ENCODE measurements around the gene IDH2. TPM values are rescaled to one million over a fixed set of nuclear protein-coding genes. Genes with fewer than 3 reads are reported as not detected.
A peak's percentile ranks its signal among the peaks of the same experiment; 100 is the strongest.

Gene IDH2
- total RNA-seq, 2 experiments from 2014 or later, result 291 to 301 TPM

DNA sequence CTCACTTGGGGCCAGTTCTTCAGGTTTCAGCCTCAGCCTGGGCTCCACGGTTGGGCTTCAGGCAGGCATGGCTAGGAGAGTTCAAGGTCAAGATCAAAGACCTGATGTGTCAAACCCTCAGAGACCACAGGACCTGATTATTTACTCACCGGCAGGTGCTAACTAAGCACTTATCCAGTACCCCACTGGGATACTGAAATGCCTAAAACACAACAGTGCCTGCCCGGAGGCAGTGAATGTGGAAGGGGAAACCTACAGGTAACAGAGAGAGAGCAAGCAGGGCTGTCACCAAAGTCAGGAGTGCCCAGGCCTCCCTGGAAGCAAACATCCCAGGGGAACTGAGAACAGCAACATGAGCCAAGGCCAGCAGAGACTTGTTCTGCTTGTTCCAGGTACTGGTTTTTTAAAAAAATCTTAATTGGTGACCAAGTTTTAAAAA lies 6.7 kb downstream of the IDH2 start:
- H3K9me3 Mint-ChIP-seq (ENCODE audit: insufficient read depth), result no peaks in the 10 kb centered on the region
- no peaks in the 10 kb centered on the region for H3K27me3 Mint-ChIP-seq (ENCODE audit: low read depth)
- peaks cover 59% of the 10 kb centered on the region for H3K36me3 Mint-ChIP-seq (ENCODE audit: low read depth)
- POLR2A ChIA-PET, result interaction anchor here (0.6 kb wide), 1 partner anchor 774 kb away, joined by 4 read pairs; no protein-coding TSS in a partner anchor
- DNase-seq (peak; percentile 51), ATAC-seq (no peak)
- H3K4me3 Mint-ChIP-seq, result peak overlapping the region; percentile 60
- H3K27ac Mint-ChIP-seq, result peak overlapping the region; percentile 87
- CTCF ChIA-PET, result no interaction called here
- H3K4me1 Mint-ChIP-seq (ENCODE audit: low read depth), result peaks cover 70% of the 10 kb centered on the region

GRCh38 chr15:90091156-90091931 lies 10.9 kb downstream of the IDH2 start:
- Mint-ChIP-seq H3K27me3 (ENCODE audit: low read depth) (no peaks in the 10 kb centered on the region), H3K27ac (no peak overlapping the region), H3K4me3 (no peak overlapping the region), H3K36me3 (ENCODE audit: low read depth) (peaks cover 73% of the 10 kb centered on the region), H3K4me1 (ENCODE audit: low read depth) (peaks cover 45% of the 10 kb centered on the region), H3K9me3 (ENCODE audit: insufficient read depth) (no peaks in the 10 kb centered on the region)
- ATAC-seq (no peak), DNase-seq (no peak)
- POLR2A ChIA-PET, result no interaction called here
- CTCF ChIA-PET, result no interaction called here

GRCh38 chr15:90090226-90090848 lies 11.9 kb downstream of the IDH2 start:
- POLR2A ChIA-PET, result no interaction called here
- no peaks in the 10 kb centered on the region for H3K9me3 Mint-ChIP-seq (ENCODE audit: insufficient read depth)
- H3K27ac Mint-ChIP-seq, result peak overlapping the region; percentile 50
- H3K4me1 Mint-ChIP-seq (ENCODE audit: low read depth), result peaks cover 36% of the 10 kb centered on the region
- no peaks in the 10 kb centered on the region for H3K27me3 Mint-ChIP-seq (ENCODE audit: low read depth)
- DNase-seq (no peak), ATAC-seq (no peak)
- CTCF ChIA-PET, result no interaction called here
- H3K36me3 Mint-ChIP-seq (ENCODE audit: low read depth), result peaks cover 72% of the 10 kb centered on the region
- H3K4me3 Mint-ChIP-seq, result no peak overlapping the region

GRCh38 chr15:90087454-90088154 lies 14.7 kb downstream of the IDH2 start:
- peak overlapping the region; percentile 63 for H3K27ac Mint-ChIP-seq
- H3K36me3 Mint-ChIP-seq (ENCODE audit: low read depth), result peaks cover 65% of the 10 kb centered on the region
- H3K9me3 Mint-ChIP-seq (ENCODE audit: insufficient read depth), result no peaks in the 10 kb centered on the region
- H3K27me3 Mint-ChIP-seq (ENCODE audit: low read depth), result no peaks in the 10 kb centered on the region
- ChIA-PET CTCF (interaction anchor here (0.7 to 4.8 kb wide), 8 partner anchors 12 to 213 kb away, joined by 3 to 40 read pairs (median 4); partner anchors contain the start of genes CIB1 and IDH2), POLR2A (interaction anchor here (0.6 to 1.2 kb wide), 2 partner anchors 13 to 114 kb away, joined by 3 to 4 read pairs; no protein-coding TSS in a partner anchor)
- peaks cover 15% of the 10 kb centered on the region for H3K4me1 Mint-ChIP-seq (ENCODE audit: low read depth)
- DNase-seq (peak; percentile 48), ATAC-seq (peak; percentile 68)
- H3K4me3 Mint-ChIP-seq, result no peak overlapping the region

DNA sequence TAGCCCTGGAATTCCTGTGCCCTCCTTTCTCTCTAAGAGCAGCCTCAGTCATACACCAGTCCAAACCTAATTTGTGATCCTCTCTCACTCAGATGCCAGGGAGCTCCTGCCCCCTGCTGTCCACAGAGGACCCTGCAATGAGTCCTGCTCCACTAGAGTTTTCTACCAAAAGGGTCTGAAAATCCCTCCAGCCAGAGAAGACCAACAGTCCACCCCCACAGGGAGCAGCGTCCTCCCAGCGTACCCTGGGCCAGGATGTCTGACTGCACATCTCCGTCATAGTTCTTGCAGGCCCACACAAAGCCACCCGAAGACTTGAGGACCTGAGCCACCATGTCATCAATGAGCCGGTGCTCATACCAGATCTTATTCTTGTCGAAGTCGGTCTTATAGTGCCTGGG lies 15.4 kb downstream of the IDH2 start:
- no peaks in the 10 kb centered on the region for H3K27me3 Mint-ChIP-seq (ENCODE audit: low read depth)
- peak overlapping the region; percentile 63 for H3K27ac Mint-ChIP-seq
- H3K9me3 Mint-ChIP-seq (ENCODE audit: insufficient read depth), result no peaks in the 10 kb centered on the region
- H3K4me3 Mint-ChIP-seq, result no peak overlapping the region
- ATAC-seq, result peak; percentile 73
- peaks cover 15% of the 10 kb centered on the region for H3K4me1 Mint-ChIP-seq (ENCODE audit: low read depth)
- ChIA-PET POLR2A (no interaction called here), CTCF (interaction anchor here (0.7 to 4.8 kb wide), 11 partner anchors 11 to 212 kb away, joined by 3 to 40 read pairs (median 3); partner anchors contain the start of genes CIB1 and IDH2)
- H3K36me3 Mint-ChIP-seq (ENCODE audit: low read depth), result peaks cover 66% of the 10 kb centered on the region
- DNase-seq, result peak; percentile 70

- POLR2A ChIA-PET, result no interaction called here
- Mint-ChIP-seq H3K9me3 (ENCODE audit: insufficient read depth) (no peaks in the 10 kb centered on the region), H3K27ac (no peak overlapping the region), H3K4me3 (no peak overlapping the region), H3K36me3 (ENCODE audit: low read depth) (peaks cover 63% of the 10 kb centered on the region), H3K27me3 (ENCODE audit: low read depth) (no peaks in the 10 kb centered on the region), H3K4me1 (ENCODE audit: low read depth) (peaks cover 15% of the 10 kb centered on the region)
- no peak for ATAC-seq
- no peak for DNase-seq
- CTCF ChIA-PET, result interaction anchor here (0.9 to 4.8 kb wide), 7 partner anchors 10 to 346 kb away, joined by 3 to 40 read pairs (median 4); partner anchors contain the start of gene IDH2
Measured at GRCh38 chr15:90085565-90085964, 16.7 kb downstream of the IDH2 start.

DNA sequence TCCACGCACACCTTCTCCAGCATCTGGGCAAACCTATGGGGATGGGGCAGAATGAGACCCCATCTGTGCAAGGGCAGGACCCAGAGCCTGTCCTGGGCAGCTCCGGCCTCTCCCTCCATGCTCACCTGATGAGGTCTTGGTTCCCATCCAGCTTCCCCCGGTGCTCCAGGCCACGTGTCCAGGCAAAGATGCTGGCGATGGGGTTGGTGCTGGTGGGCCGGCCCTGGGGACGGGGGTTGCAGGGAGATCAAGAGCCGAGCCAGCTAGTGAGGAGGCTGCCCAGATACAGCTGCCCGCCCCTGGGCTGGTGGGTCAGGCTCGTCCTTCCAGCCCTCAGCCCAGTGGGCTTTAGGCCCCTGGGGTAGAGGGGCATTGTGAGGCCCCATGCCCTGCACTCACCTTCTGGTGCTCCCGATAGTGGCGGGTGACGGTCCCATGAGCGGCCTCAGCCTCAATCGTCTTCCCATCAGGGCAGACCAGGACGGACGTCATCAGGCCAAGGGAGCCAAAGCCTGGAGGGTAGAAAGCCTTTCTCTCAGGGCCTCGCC lies 17.3 kb downstream of the IDH2 start:
- ChIA-PET CTCF (interaction anchor here (0.9 to 4.8 kb wide), 5 partner anchors 15 to 345 kb away, joined by 3 to 40 read pairs (median 4); partner anchors contain the start of gene IDH2), POLR2A (interaction anchor here (0.6 to 0.9 kb wide), 2 partner anchors 51 to 87 kb away, joined by 3 to 4 read pairs; no protein-coding TSS in a partner anchor)
- H3K27ac Mint-ChIP-seq, result no peak overlapping the region

GRCh38 chr15:90083954-90084607 lies 18.2 kb downstream of the IDH2 start:
- Mint-ChIP-seq H3K27ac (peak overlapping the region; percentile 25), H3K27me3 (ENCODE audit: low read depth) (no peaks in the 10 kb centered on the region), H3K4me3 (no peak overlapping the region), H3K9me3 (ENCODE audit: insufficient read depth) (no peaks in the 10 kb centered on the region), H3K36me3 (ENCODE audit: low read depth) (peaks cover 53% of the 10 kb centered on the region), H3K4me1 (ENCODE audit: low read depth) (peaks cover 15% of the 10 kb centered on the region)
- ChIA-PET POLR2A (interaction anchor here (0.6 to 0.9 kb wide), 2 partner anchors 50 to 86 kb away, joined by 3 to 4 read pairs; no protein-coding TSS in a partner anchor), CTCF (interaction anchor here (1.1 to 1.6 kb wide), 2 partner anchors 13 to 185 kb away, joined by 3 read pairs; no protein-coding TSS in a partner anchor)
- ATAC-seq (no peak), DNase-seq (no peak)

More for the DNA sequence above, 17.3 kb downstream of the IDH2 start:
- Mint-ChIP-seq H3K27me3 (ENCODE audit: low read depth) (no peaks in the 10 kb centered on the region), H3K36me3 (ENCODE audit: low read depth) (peaks cover 59% of the 10 kb centered on the region), H3K4me3 (no peak overlapping the region), H3K9me3 (ENCODE audit: insufficient read depth) (no peaks in the 10 kb centered on the region), H3K4me1 (ENCODE audit: low read depth) (peaks cover 15% of the 10 kb centered on the region)
- DNase-seq (no peak), ATAC-seq (no peak)

DNA sequence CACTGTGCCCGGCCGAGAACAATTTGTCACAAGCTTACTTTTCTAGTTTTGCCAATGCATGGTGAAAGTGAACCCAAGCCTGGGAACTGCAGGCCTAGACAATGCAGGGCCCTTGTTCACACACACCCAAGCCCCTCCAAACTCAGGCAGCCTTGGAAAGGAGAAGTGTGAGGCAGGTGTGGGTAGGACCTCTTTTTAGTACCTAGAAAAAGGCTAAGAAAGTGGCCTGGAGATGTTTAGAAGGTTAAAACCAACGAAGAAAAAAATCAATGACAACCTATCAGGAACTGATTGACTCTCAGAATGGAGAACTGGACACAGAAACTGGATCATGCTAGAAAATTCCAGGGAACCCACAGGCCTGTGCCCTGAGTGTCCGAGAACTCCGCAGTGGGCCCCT lies 18.8 kb downstream of the IDH2 start:
- DNase-seq (no peak), ATAC-seq (no peak)
- peak overlapping the region; percentile 8 for H3K27ac Mint-ChIP-seq
- H3K9me3 Mint-ChIP-seq (ENCODE audit: insufficient read depth), result no peaks in the 10 kb centered on the region
- no peak overlapping the region for H3K4me3 Mint-ChIP-seq
- ChIA-PET POLR2A (no interaction called here), CTCF (interaction anchor here (1.3 to 1.6 kb wide), 3 partner anchors 12 to 185 kb away, joined by 3 to 7 read pairs (median 3); no protein-coding TSS in a partner anchor)
- H3K36me3 Mint-ChIP-seq (ENCODE audit: low read depth), result peaks cover 50% of the 10 kb centered on the region
- H3K27me3 Mint-ChIP-seq (ENCODE audit: low read depth), result no peaks in the 10 kb centered on the region
- H3K4me1 Mint-ChIP-seq (ENCODE audit: low read depth), result peaks cover 13% of the 10 kb centered on the region

DNA sequence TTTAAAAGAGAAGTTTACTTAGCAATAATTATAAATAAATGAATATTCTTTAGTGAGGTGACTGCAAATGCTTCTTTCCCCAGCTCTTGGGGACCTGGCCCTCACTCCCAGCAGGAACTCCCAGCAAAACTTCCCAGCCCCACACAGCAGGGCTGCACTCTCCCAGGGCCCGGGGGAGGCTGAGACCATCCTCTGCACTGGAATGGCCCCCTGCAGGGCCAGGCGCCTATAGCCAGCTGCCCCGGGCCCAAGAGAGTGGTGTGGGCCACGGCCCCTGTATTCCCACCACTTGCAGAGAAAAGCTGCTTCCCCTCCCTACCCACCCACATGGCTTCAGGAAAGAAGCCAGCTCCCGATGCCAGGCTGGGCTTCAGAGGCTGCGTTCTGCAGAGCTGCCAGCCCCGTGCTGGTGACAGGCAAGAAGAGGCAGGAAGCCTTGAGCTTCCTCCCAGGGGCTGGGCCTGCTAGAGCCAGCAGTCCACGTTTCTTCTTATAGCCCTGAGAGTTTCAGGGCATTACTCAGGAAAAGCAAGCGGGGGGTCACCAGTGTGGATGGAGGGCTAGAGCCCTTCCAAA lies 20.0 kb downstream of the IDH2 start:
- H3K4me1 Mint-ChIP-seq (ENCODE audit: low read depth), result peaks cover 7% of the 10 kb centered on the region
- H3K9me3 Mint-ChIP-seq (ENCODE audit: insufficient read depth), result no peaks in the 10 kb centered on the region
- DNase-seq (no peak), ATAC-seq (no peak)
- CTCF ChIA-PET, result interaction anchor here (1.0 to 1.6 kb wide), 3 partner anchors 59 to 189 kb away, joined by 3 to 7 read pairs (median 3); no protein-coding TSS in a partner anchor
- peaks cover 46% of the 10 kb centered on the region for H3K36me3 Mint-ChIP-seq (ENCODE audit: low read depth)
- H3K27ac Mint-ChIP-seq, result no peak overlapping the region
- H3K27me3 Mint-ChIP-seq (ENCODE audit: low read depth), result no peaks in the 10 kb centered on the region
- POLR2A ChIA-PET, result interaction anchor here (0.6 to 0.7 kb wide), 2 partner anchors 188 to 327 kb away, joined by 3 read pairs; partner anchors contain the start of gene AP3S2
- H3K4me3 Mint-ChIP-seq, result no peak overlapping the region

All from activated CD8-positive, alpha-beta T cell treated with anti-CD3 and anti-CD28 coated beads, Interleukin-2, amount 10 ng/mL, durations not matched to agents 7 days and 5 days (primary cell).